Body of pancreas (tissue), 4 donors: ENCODE measurements around the gene TRAM2. TPM values are rescaled to one million over a fixed set of nuclear protein-coding genes. Genes with fewer than 3 reads are reported as not detected.

Experiments used
- ATAC-seq: fragments of 150-250 bp; one replicate; pipeline ENCODE4 v1.9.1; 2016
- DNase-seq, 4 donors: peaks; one replicate each; pipeline ENCODE4 v3.0.0-alpha.2; 2019
- H3K27ac ChIP-seq, 4 donors: fragments of 200-600 bp; sonication (generic); 1 replicate in 3 of 4; 2 replicates in 1 of 4; pipeline versions ENCODE4 v1.5.1 to v1.6.1; 2016 to 2019; ENCODE audit warnings: mild to moderate bottlenecking in 1 of 4, mixed read lengths in 1 of 4, moderate library complexity in 1 of 4
- H3K27me3 ChIP-seq, 2 donors: fragments of 200-600 bp; sonication (generic); one replicate each; pipeline ENCODE4 v1.6.0; 2016; ENCODE audit warnings: mild to moderate bottlenecking in 1 of 2
- H3K36me3 ChIP-seq, 2 donors: fragments of 200-600 bp; sonication (generic); replicated peaks in 1 of 2; 2 replicates each; pipeline ENCODE4 v1.5.1; 2016; ENCODE audit warnings: low read depth in 2 of 2; ENCODE audit not compliant: insufficient read depth in 1 of 2
- H3K4me1 ChIP-seq: fragments of 200-600 bp; sonication (generic); one replicate; pipeline ENCODE4 v1.6.0; 2016
- H3K4me3 ChIP-seq, 2 donors: fragments of 200-600 bp; sonication (generic); 1 replicate in 1 of 2; 2 replicates in 1 of 2; pipeline ENCODE4 v1.5.1; 2016 to 2019
- H3K9me3 ChIP-seq, 3 donors: fragments of 200-600 bp; sonication (generic); 1 replicate in 2 of 3; 2 replicates in 1 of 3; pipeline ENCODE4 v1.5.1; 2016
- CTCF ChIP-seq, 7 experiments: fragments of 450-650 bp in 4 of 7; fragments of 200-600 bp in 3 of 7; sonication (generic) in 3 of 7; IDR thresholded peaks; one replicate each; pipeline ENCODE4 v1.5.1; 2016 to 2019; ENCODE audit warnings: antibody characterized with exemption in 7 of 7
- POLR2A ChIP-seq, 3 donors: fragments of 450-650 bp; IDR thresholded peaks; one replicate each; pipeline ENCODE4 v1.6.1; 2016; ENCODE audit warnings: antibody characterized with exemption in 3 of 3, mild to moderate bottlenecking in 2 of 3
- WGBS, 2 donors: methylation state at CpG; one replicate each; pipeline ENCODE4 v1.1.5; 2017; 5-methylcytosine and 5-hydroxymethylcytosine counted together
- intact Hi-C: fragments of 100-400 bp; cut with DNase I; formaldehyde crosslinking; loops from one replicate; pipeline ENCODE4 v1.15.1; 2023
- total RNA-seq, 2 donors: library from RNA; depleted of rRNA; stranded (reverse); fragments of >200 nt; gene quantifications; one replicate each; pipeline ENCODE4 v1.1.0, GENCODE V29; 2016

TRAM2 gene
- total RNA-seq, 2 donors from 2014 or later = 6.7 to 7.9 TPM

DNA sequence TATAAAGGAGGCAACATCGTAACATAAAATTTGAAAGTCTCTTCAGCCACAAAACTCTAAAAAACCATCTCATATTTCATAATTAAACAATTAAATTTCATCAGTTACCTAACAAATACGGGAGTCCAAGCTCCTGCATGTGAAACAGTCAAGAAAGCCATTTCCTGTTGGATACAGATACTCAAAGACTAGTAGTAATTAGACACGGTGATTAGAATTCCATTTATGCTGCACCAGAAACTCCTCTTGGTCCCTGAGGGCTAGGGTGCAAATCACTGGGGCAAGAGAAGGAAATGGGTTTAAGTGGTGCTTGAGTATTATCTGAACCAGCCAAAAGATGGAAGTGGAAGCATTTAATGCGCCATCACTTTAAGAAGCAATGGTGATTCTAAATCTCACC lies 27.4 kb downstream of the TRAM2 start:
- 68 to 83% methylated on average over 4 of the region's 4 CpGs for WGBS, 2 donors

GRCh38 chr6:52548999-52549398 lies 27.9 kb downstream of the TRAM2 start:
- Histone ChIP-seq H3K4me3 (no peak overlapping the region), H3K4me1 (peaks cover 73% of the 10 kb centered on the region)
- WGBS, 2 donors = 95 to 96% methylated on average over 5 of the region's 5 CpGs

More for the DNA sequence above, 27.4 kb downstream of the TRAM2 start:
- no peak overlapping the region for H3K27ac ChIP-seq
- H3K4me3 ChIP-seq = no peak overlapping the region
- DNase-seq (no peak), ATAC-seq (no peak)
- intact Hi-C loops = no loop called here
- peaks cover 70% of the 10 kb centered on the region for H3K4me1 ChIP-seq
- H3K36me3 ChIP-seq = no peaks in the 10 kb centered on the region
- no peaks in the 10 kb centered on the region for H3K27me3 ChIP-seq
- no peak for TF ChIP-seq CTCF (IDR thresholded peaks at IDR 0.05)
- TF ChIP-seq POLR2A (IDR thresholded peaks at IDR 0.05) = no peak
- no peaks in the 10 kb centered on the region for H3K9me3 ChIP-seq

DNA sequence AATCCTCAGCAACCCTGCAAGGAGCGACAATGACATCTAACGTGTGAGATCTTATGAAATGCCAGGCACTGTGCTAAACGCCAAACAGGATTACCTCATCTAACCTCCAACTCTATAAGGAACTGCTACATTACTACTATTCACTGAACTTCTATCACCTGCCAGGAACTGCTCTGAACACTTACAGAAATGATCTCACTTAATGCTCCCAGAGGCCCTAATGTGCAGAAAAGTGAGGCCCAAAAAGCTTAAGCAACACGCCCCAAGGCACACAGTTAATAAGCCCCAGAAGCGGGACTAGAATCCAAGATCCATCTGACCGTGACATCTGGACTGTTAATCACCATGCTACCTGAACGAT lies 28.5 kb downstream of the TRAM2 start:
- ATAC-seq (no peak), DNase-seq (no peak)
- H3K36me3 ChIP-seq = no peaks in the 10 kb centered on the region
- 88 to 96% methylated on average over 7 of the region's 7 CpGs for WGBS, 2 donors
- no peaks in the 10 kb centered on the region for H3K9me3 ChIP-seq
- H3K4me3 ChIP-seq = no peak overlapping the region
- peaks cover 77% of the 10 kb centered on the region for H3K4me1 ChIP-seq
- no peaks in the 10 kb centered on the region for H3K27me3 ChIP-seq
- TF ChIP-seq CTCF (IDR thresholded peaks at IDR 0.05) (no peak), POLR2A (IDR thresholded peaks at IDR 0.05) (no peak)
- no peak overlapping the region for H3K27ac ChIP-seq
- intact Hi-C loops = no loop called here

More at GRCh38 chr6:52548999-52549398, 27.9 kb downstream of the TRAM2 start:
- intact Hi-C loops = no loop called here
- DNase-seq (no peak), ATAC-seq (no peak)
- Histone ChIP-seq H3K27ac (no peak overlapping the region), H3K9me3 (no peaks in the 10 kb centered on the region), H3K27me3 (no peaks in the 10 kb centered on the region), H3K36me3 (no peaks in the 10 kb centered on the region)
- TF ChIP-seq CTCF (IDR thresholded peaks at IDR 0.05) (no peak), POLR2A (IDR thresholded peaks at IDR 0.05) (no peak)

GRCh38 chr6:52547647-52548352 lies 29.1 kb downstream of the TRAM2 start:
- Histone ChIP-seq H3K9me3 (no peaks in the 10 kb centered on the region), H3K4me1 (peaks cover 82% of the 10 kb centered on the region), H3K36me3 (no peaks in the 10 kb centered on the region), H3K27ac (no peak overlapping the region), H3K27me3 (no peaks in the 10 kb centered on the region), H3K4me3 (no peak overlapping the region)
- ATAC-seq = no peak
- WGBS, 2 donors = 53 to 59% methylated on average over 9 of the region's 9 CpGs
- intact Hi-C loops = no loop called here
- DNase-seq = peak in 1 of 4 donors; percentile 24
- TF ChIP-seq POLR2A (IDR thresholded peaks at IDR 0.05) (no peak), CTCF (IDR thresholded peaks at IDR 0.05) (no peak)

GRCh38 chr6:52546678-52547077 lies 30.2 kb downstream of the TRAM2 start:
- peaks cover 72% of the 10 kb centered on the region for H3K4me1 ChIP-seq
- no peak overlapping the region for H3K4me3 ChIP-seq
- H3K27me3 ChIP-seq = no peaks in the 10 kb centered on the region
- TF ChIP-seq POLR2A (IDR thresholded peaks at IDR 0.05) (no peak), CTCF (IDR thresholded peaks at IDR 0.05) (no peak)
- no peak for DNase-seq
- H3K9me3 ChIP-seq = no peaks in the 10 kb centered on the region
- ATAC-seq = no peak
- intact Hi-C loops = no loop called here
- no peak overlapping the region for H3K27ac ChIP-seq
- WGBS, 2 donors = 92 to 93% methylated on average over 3 of the region's 3 CpGs
- H3K36me3 ChIP-seq = no peaks in the 10 kb centered on the region
